ENCODE data around the gene TAOK2. TPM values are rescaled to one million over a fixed set of nuclear protein-coding genes. Genes with fewer than 3 reads are reported as not detected.

Gene TAOK2
- total RNA-seq, 4 donors from 2014 or later: 51.3 to 88.8 (median 66.0) TPM

- TF ChIP-seq POLR2A (IDR thresholded peaks at IDR 0.05) (no peak), EP300 (IDR thresholded peaks at IDR 0.05) (no peak), CTCF (IDR thresholded peaks at IDR 0.05) (no peak)
- H3K27me3 ChIP-seq: no peaks in the 10 kb centered on the region
- no peaks in the 10 kb centered on the region for H3K9me3 ChIP-seq
- no peak overlapping the region for H3K27ac ChIP-seq
- H3K4me1 ChIP-seq: peaks cover 0 to 8% (median 0%) of the 10 kb centered on the region in 4 donors
- DNase-seq (ENCODE audit: low spot score in 2 of 2): no peak
- H3K36me3 ChIP-seq: peaks cover 9 to 100% (median 69%) of the 10 kb centered on the region in 3 donors
- H3K4me3 ChIP-seq: no peak overlapping the region
- 74 to 81% methylated on average over 23 to 24 of the region's 24 CpGs for WGBS, 2 donors
These were observed 9.1 kb downstream of the TAOK2 start for GRCh38 chr16:29982560-29983419.

GRCh38 chr16:29983420-29984136 is 9.9 kb downstream of the TAOK2 start:
- no peaks in the 10 kb centered on the region for H3K9me3 ChIP-seq
- no peak for DNase-seq (ENCODE audit: low spot score in 2 of 2)
- peaks cover 0 to under 1% (median 0%) of the 10 kb centered on the region in 4 donors for H3K4me1 ChIP-seq
- TF ChIP-seq EP300 (IDR thresholded peaks at IDR 0.05) (no peak), POLR2A (IDR thresholded peaks at IDR 0.05) (no peak), CTCF (IDR thresholded peaks at IDR 0.05) (no peak)
- H3K27me3 ChIP-seq: no peaks in the 10 kb centered on the region
- peaks cover 9 to 100% (median 63%) of the 10 kb centered on the region in 3 donors for H3K36me3 ChIP-seq
- no peak overlapping the region for H3K4me3 ChIP-seq
- 85 to 88% methylated on average over 12 of the region's 12 CpGs for WGBS, 2 donors
- H3K27ac ChIP-seq: no peak overlapping the region

GRCh38 chr16:29984137-29984763 is 10.6 kb downstream of the TAOK2 start:
- Histone ChIP-seq H3K27me3 (no peaks in the 10 kb centered on the region), H3K27ac (no peak overlapping the region), H3K36me3 (peaks cover 9 to 100% (median 58%) of the 10 kb centered on the region in 3 donors), H3K4me1 (no peaks in the 10 kb centered on the region), H3K9me3 (no peaks in the 10 kb centered on the region), H3K4me3 (no peak overlapping the region)
- 82 to 92% methylated on average over 6 of the region's 6 CpGs for WGBS, 2 donors
- no peak for TF ChIP-seq POLR2A (IDR thresholded peaks at IDR 0.05)
- TF ChIP-seq CTCF (IDR thresholded peaks at IDR 0.05): no peak
- TF ChIP-seq EP300 (IDR thresholded peaks at IDR 0.05): no peak
- DNase-seq (ENCODE audit: low spot score in 2 of 2): no peak

GRCh38 chr16:29984764-29985147 is 11.1 kb downstream of the TAOK2 start:
- Histone ChIP-seq H3K4me3 (no peak overlapping the region), H3K36me3 (peaks cover 12 to 100% (median 55%) of the 10 kb centered on the region in 3 donors), H3K4me1 (no peaks in the 10 kb centered on the region), H3K9me3 (no peaks in the 10 kb centered on the region), H3K27ac (no peak overlapping the region), H3K27me3 (no peaks in the 10 kb centered on the region)
- WGBS, 2 donors: 85 to 90% methylated on average over 5 of the region's 5 CpGs
- DNase-seq (ENCODE audit: low spot score in 2 of 2): no peak
- no peak for TF ChIP-seq CTCF (IDR thresholded peaks at IDR 0.05)
- no peak for TF ChIP-seq EP300 (IDR thresholded peaks at IDR 0.05)
- TF ChIP-seq POLR2A (IDR thresholded peaks at IDR 0.05): no peak

All from tibial nerve (tissue), 4 donors.